Left renal pelvis (tissue), 4 donors: ENCODE results near the gene KRTAP4-11. TPM values are rescaled to one million over a fixed set of nuclear protein-coding genes. Genes with fewer than 3 reads are reported as not detected.
"Not testable (repeated sequence)": the region's sequence is repeated elsewhere in the genome, so short reads cannot be mapped to it uniquely, and the experiment has no call there.

Experiments
- DNase-seq, 4 donors: peaks; one replicate each; pipeline ENCODE4 v3.0.0-alpha.2; 2013; ENCODE audit warnings: low read depth in 4 of 4, low spot score in 3 of 4
- polyA plus RNA-seq, 4 donors: library from polyadenylated mRNA; unstranded; fragments of 120-200 nt; gene quantifications; one replicate each; pipeline ENCODE4 v1.2.1, GENCODE V29; 2013; ENCODE audit not compliant: insufficient read length in 4 of 4

Gene KRTAP4-11
- polyA plus RNA-seq = not detected

DNA sequence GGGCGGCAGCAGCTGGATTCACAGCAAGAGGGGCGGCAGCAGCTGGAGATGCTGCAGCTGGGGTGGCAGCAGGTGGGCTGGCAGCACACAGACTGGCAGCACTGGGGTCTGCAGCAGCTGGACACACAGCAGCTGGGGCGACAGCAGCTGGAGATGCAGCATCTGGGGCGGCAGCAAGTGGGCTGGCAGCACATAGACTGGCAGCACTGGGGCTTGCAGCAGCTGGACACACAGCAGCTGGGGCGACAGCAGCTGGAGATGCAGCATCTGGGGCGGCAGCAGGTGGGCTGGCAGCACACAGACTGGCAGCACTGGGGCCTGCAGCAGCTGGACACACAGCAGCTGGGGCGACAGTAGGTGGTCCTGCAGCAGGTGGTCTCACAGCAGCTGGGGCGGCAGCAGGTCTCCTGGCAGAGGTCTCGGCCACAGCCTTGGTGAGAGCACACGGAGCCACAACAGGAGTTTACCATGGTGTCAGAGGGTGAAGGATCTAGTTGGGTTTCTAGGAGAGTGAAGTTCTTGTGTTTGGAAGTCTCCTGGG lies at the start of gene KRTAP4-11:
Gene KRTAP4-11 (minus strand): TSS at position 528 of the 541 bp plus-strand sequence. CDS start 58 bp downstream, at position 470.
- not testable (repeated sequence) for DNase-seq

- no peak for DNase-seq
Measured at GRCh38 chr17:41167561-41167960, 49.4 kb upstream of the KRTAP4-11 start.

- DNase-seq = no peak
Measured at GRCh38 chr17:41163828-41164227, 45.7 kb upstream of the KRTAP4-11 start.

DNA sequence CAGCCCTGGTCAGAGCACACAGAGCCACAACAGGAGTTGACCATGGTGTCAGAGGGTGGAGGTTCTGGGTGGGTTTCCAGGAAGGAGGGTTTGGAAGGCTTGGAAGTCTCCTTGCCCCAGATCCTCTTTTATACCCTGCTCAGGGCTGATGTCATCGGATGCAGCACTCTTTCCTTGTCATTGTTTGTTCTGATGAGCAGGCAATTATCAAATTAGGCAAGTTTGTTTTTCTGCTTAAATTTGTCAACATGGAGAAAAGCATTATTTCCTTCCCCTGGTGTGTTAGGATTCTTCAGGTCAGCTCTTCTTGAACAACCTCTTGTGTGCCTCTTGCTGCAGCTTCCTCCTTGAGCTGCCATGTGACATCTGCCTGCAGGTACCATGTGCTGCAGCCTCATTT lies 42.5 kb upstream of the KRTAP4-11 start, which contains the start of gene KRTAP4-4:
Gene KRTAP4-4 (minus strand): TSS at position 101 of the 400 bp plus-strand sequence. CDS start 57 bp downstream, at position 44.
- DNase-seq = no peak

DNA sequence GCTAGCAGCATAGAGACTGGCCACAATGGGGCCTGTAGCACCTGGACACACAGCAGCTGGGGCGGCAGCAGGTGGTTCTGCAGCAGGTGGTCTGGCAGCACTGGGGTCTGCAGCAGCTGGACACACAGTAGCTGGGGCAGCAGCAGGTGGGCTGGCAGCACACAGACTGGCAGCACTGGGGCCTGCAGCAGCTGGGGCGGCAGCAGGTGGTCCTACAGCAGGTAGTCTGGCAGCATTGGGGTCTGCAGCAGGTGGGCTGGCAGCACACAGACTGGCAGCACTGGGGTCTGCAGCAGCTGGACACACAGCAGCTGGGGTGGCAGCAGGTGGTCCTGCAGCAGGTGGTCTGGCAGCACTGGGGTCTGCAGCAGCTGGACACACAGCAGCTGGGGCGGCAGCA lies 42.0 kb upstream of the KRTAP4-11 start:
- not testable (repeated sequence) for DNase-seq

- no peak for DNase-seq
Measured at GRCh38 chr17:41153856-41154255, 35.7 kb upstream of the KRTAP4-11 start.

- no peak for DNase-seq
Measured at GRCh38 chr17:41151525-41151924, 33.4 kb upstream of the KRTAP4-11 start.

- no peak for DNase-seq
Measured at GRCh38 chr17:41150026-41150425, 31.9 kb upstream of the KRTAP4-11 start.

GRCh38 chr17:41149652-41149985 lies 31.4 kb upstream of the KRTAP4-11 start, which contains the start of gene KRTAP4-5:
KRTAP4-5 (minus strand) TSS chr17:41149825; CDS start chr17:41149767, 58 bp downstream.
- DNase-seq = no peak

GRCh38 chr17:41148971-41149651 lies 30.9 kb upstream of the KRTAP4-11 start:
- not testable (repeated sequence) for DNase-seq

DNA sequence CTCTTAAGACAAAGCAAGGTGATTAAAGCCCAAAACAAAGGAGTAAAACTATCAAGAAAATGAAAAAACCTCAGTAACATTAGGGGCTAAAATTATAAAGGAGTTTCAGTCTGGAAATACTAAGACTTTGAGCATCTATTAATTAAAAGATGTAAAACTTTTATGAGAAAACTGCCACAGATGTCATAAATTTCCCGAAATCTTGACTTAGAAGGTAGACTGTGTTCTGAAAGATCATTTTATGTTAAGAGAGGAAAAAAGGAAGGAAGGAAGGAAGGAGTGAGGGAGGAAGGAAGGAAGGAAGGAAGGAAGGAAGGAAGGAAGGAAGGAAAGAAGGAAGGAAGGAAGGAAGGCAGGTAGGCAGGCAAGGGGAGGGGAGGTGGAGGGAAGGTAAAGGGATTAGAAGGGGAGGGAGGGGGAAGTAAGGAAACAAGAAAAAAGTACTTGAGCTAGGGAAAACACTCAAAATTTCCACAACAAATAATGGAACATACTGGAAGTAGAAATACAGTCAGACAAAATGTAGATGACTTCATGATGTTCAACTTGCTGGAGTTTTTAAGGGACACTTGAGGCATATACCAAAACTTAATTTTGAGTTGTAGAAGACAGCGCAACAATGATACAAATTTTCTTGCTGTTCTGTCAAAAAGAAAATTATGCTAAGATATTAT lies 29.5 kb upstream of the KRTAP4-11 start:
- DNase-seq = no peak

- DNase-seq = no peak
Measured at GRCh38 chr17:41145261-41145660, 27.1 kb upstream of the KRTAP4-11 start.

DNA sequence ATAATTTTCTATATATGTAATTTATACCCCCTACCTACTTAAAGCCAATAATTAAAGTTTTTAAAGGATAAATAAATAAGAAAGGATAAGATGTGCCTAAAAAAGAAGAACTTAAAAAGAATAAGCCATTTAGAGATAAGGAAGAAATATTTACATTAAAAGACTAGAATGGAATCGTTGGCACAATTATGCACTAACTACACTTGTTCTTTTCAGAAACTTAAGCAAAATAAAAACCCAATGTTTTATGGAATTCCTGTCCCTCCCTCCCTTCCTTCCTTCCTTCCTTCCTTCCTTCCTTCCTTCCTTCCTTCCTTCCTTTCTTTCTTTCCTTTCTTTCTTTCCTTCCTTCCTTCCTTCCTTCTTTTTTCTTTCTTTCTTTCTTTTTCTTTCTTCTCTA lies 26.7 kb upstream of the KRTAP4-11 start:
- DNase-seq = no peak

DNA sequence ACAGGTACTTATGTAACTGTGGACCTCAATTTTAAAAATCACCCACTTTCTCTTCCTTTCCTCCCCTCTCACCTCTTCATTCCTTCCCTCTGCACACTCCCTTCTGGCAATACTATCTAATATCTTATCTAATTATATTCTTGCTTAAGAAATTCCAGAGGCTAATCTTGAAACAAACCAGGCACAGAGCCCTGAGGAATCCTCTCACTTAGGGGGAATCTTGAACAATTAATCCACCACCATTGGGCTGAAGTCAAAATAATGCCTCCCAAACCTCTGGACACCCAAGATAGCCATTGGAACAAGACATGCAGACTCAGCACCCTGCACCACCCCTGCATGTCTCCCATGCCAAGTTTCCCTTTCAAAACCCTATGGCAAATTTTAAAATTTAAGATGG lies 23.2 kb upstream of the KRTAP4-11 start:
- DNase-seq = no peak

GRCh38 chr17:41140360-41141131 lies 22.4 kb upstream of the KRTAP4-11 start, which contains the start of gene KRTAP4-6:
KRTAP4-6 (minus strand) TSS chr17:41140544; CDS start chr17:41140487, 57 bp downstream.
- DNase-seq = no peak

- not testable (repeated sequence) for DNase-seq
Measured at GRCh38 chr17:41139865-41140264, 21.7 kb upstream of the KRTAP4-11 start.

DNA sequence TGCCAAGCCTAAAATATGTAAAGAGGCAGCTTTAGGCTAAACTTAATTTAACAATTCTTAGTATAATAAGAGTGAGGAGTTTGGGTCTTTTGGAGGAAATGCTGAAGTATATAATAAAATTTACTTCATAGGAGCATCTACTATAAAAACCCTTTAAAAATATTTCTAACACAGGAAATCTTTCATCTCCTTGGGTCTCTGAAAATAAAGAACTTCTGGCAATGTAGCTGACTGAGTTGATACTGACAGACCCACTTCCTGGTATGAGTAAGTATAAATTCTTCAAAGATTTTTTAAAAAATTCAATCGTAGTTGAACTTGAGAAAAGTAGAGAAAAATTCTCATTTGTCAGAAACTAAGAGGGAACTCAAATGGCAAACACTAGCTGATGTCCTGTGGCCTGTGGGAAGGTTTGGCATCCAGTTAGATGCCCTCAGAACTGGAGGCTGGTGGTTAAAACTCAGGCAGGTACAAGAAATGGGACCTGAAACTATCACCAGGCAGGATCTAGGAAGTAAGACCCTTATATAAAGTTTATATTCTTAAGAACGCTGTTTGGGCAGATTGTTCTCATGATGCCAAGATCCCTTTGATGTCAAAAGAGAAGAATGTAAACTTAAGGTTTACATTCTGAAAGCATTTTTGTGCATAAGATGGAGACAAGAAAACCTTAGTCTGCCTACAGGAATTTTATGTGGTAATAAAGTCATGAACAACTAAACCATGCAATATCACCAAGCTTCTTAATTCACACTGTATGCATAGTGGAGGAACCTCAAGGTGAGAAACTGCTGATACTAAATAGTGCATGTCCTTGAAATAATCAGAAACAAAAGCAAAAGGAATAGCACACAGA lies 15.9 kb upstream of the KRTAP4-11 start:
- no peak for DNase-seq

DNA sequence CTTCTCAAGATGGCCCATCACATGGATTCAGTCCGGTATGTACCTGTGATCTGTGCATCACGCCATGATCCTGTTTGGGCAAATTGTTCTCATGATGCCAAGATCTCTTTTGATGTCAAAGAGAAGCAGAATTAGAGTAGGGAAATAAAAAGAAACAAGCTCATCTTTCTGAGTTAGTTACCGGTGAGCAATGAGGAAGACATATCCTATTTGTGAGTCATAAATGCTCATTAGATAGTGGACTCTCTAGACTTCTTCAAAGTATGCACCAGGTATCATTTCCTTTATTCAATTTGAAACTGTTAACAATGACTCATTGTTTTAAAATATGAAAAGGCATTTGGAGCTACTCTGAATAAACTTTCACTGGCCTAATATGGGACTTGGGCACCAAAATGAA lies 13.8 kb upstream of the KRTAP4-11 start:
- DNase-seq = no peak

GRCh38 chr17:41127371-41127770 lies 9.2 kb upstream of the KRTAP4-11 start:
- no peak for DNase-seq

DNA sequence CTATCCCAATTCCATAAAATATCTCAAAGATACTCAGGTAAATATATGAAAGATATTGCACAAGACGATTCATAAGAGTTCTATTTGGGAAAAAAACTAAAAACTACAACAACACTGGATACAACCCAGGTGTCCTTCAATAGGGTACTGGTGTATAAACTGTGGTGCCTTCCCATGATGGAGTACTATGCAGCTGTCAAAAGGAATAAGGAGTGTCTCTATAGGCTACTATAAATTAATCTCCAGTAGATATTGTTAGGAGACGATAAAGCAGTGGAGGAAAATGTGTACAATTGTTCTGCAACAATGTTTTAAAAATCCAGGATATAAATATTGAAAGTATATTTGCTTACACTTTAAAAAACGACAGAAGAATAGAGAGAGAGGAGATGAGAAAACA lies 8.2 kb upstream of the KRTAP4-11 start:
- DNase-seq = no peak
